Measurements from ENCODE around the gene ABCF3. TPM values are rescaled to one million over a fixed set of nuclear protein-coding genes. Genes with fewer than 3 reads are reported as not detected.
A peak's percentile ranks its signal among the peaks of the same experiment; 100 is the strongest.
"Not testable (repeated sequence)": the region's sequence is repeated elsewhere in the genome, so short reads cannot be mapped to it uniquely, and the experiment has no call there.

Gene ABCF3
- total RNA-seq, 2 donors from 2014 or later: 62.9 to 103 TPM

GRCh38 chr3:184158404-184158803 lies 27.6 kb upstream of the ABCF3 start:
- TF ChIP-seq POLR2AphosphoS5 (IDR thresholded peaks at IDR 0.05): no peak
- no peak for TF ChIP-seq POLR2A (IDR thresholded peaks at IDR 0.05)
- TF ChIP-seq CTCF (IDR thresholded peaks at IDR 0.05): no peak
- Histone ChIP-seq H3K9me3 (no peaks in the 10 kb centered on the region), H3K4me1 (replicated peaks) (peaks cover 13% of the 10 kb centered on the region), H3K27ac (no peak overlapping the region), H3K36me3 (no peaks in the 10 kb centered on the region), H3K4me3 (no peak overlapping the region), H3K27me3 (replicated peaks; ENCODE audit: insufficient read depth) (no peaks in the 10 kb centered on the region)
- 83% methylated on average over 4 of the region's 4 CpGs for WGBS
- intact Hi-C loops (cut with DNase I): no loop called here
- DNase-seq (ENCODE audit: low spot score): no peak

- Histone ChIP-seq H3K36me3 (peaks cover 16 to 17% of the 10 kb centered on the region in 2 donors), H3K4me1 (replicated peaks) (peaks cover 13% of the 10 kb centered on the region), H3K27ac (peak overlapping the region in 1 of 2 donors; percentile 51), H3K27me3 (replicated peaks; ENCODE audit: insufficient read depth) (no peaks in the 10 kb centered on the region), H3K4me3 (no peak overlapping the region), H3K9me3 (no peaks in the 10 kb centered on the region)
- no peak for DNase-seq (ENCODE audit: low spot score)
- TF ChIP-seq POLR2A (IDR thresholded peaks at IDR 0.05): no peak
- no peak for TF ChIP-seq POLR2AphosphoS5 (IDR thresholded peaks at IDR 0.05)
- TF ChIP-seq CTCF (IDR thresholded peaks at IDR 0.05): no peak
- intact Hi-C loops (cut with DNase I): no loop called here
- WGBS: 36% methylated on average over 2 of the region's 2 CpGs
Measured at GRCh38 chr3:184160456-184160855, 25.5 kb upstream of the ABCF3 start.

GRCh38 chr3:184162571-184163070 lies 23.4 kb upstream of the ABCF3 start:
- H3K9me3 ChIP-seq; H3K4me3 ChIP-seq; H3K4me1 ChIP-seq (replicated peaks); intact Hi-C loops (cut with DNase I); H3K27ac ChIP-seq; DNase-seq (ENCODE audit: low spot score); H3K27me3 ChIP-seq (replicated peaks; ENCODE audit: insufficient read depth): not testable (repeated sequence)
- 75% methylated on average over 8 of the region's 8 CpGs for WGBS
- H3K36me3 ChIP-seq: peaks cover 26 to 27% of the 10 kb centered on the region in 2 donors

GRCh38 chr3:184164648-184165330 lies 21.2 kb upstream of the ABCF3 start:
- Histone ChIP-seq H3K4me1 (replicated peaks) (no peaks in the 10 kb centered on the region), H3K9me3 (no peaks in the 10 kb centered on the region), H3K27ac (no peak overlapping the region), H3K27me3 (replicated peaks; ENCODE audit: insufficient read depth) (no peaks in the 10 kb centered on the region), H3K36me3 (peaks cover 34 to 36% of the 10 kb centered on the region in 2 donors), H3K4me3 (no peak overlapping the region)
- WGBS: 90% methylated on average over 16 of the region's 16 CpGs
- intact Hi-C loops (cut with DNase I): no loop called here
- TF ChIP-seq POLR2AphosphoS5 (IDR thresholded peaks at IDR 0.05) (no peak), CTCF (IDR thresholded peaks at IDR 0.05) (no peak), POLR2A (IDR thresholded peaks at IDR 0.05) (no peak)
- no peak for DNase-seq (ENCODE audit: low spot score)

- WGBS: 91% methylated on average over 3 of the region's 3 CpGs
- H3K9me3 ChIP-seq: no peaks in the 10 kb centered on the region
- H3K36me3 ChIP-seq: peaks cover 36% of the 10 kb centered on the region in 2 donors
- H3K27ac ChIP-seq: no peak overlapping the region
- intact Hi-C loops (cut with DNase I): no loop called here
- no peak for DNase-seq (ENCODE audit: low spot score)
- no peaks in the 10 kb centered on the region for H3K4me1 ChIP-seq (replicated peaks)
- no peaks in the 10 kb centered on the region for H3K27me3 ChIP-seq (replicated peaks; ENCODE audit: insufficient read depth)
- H3K4me3 ChIP-seq: no peak overlapping the region
- TF ChIP-seq POLR2A (IDR thresholded peaks at IDR 0.05): no peak
Measured at GRCh38 chr3:184165543-184165942, 20.5 kb upstream of the ABCF3 start.

- Histone ChIP-seq H3K27me3 (replicated peaks; ENCODE audit: insufficient read depth) (no peaks in the 10 kb centered on the region), H3K9me3 (no peaks in the 10 kb centered on the region), H3K27ac (no peak overlapping the region), H3K4me1 (replicated peaks) (no peaks in the 10 kb centered on the region), H3K36me3 (peaks cover 36 to 46% of the 10 kb centered on the region in 2 donors), H3K4me3 (no peak overlapping the region)
- 90% methylated on average over 6 of the region's 6 CpGs for WGBS
- DNase-seq (ENCODE audit: low spot score): no peak
- intact Hi-C loops (cut with DNase I): no loop called here
- no peak for TF ChIP-seq POLR2AphosphoS5 (IDR thresholded peaks at IDR 0.05)
- TF ChIP-seq POLR2A (IDR thresholded peaks at IDR 0.05): no peak
- TF ChIP-seq CTCF (IDR thresholded peaks at IDR 0.05): no peak
Measured at GRCh38 chr3:184166671-184167070, 19.3 kb upstream of the ABCF3 start.

Data from prostate gland (tissue), 2 donors.